MCF 10A (cell line): ENCODE measurements around the gene HACD1. TPM values are rescaled to one million over a fixed set of nuclear protein-coding genes. Genes with fewer than 3 reads are reported as not detected.

ENCODE experiments used
- BruUV-seq: library from RNA; stranded (reverse); fragments of 400-500 nt; replicated peaks from 2 replicates; lab custom pipeline; 2021; lab: Mats Ljungman, UMichigan
- CTCF ChIA-PET: fragments of 300-600 bp; sonication (Branson Sonifier 250); formaldehyde crosslinking; extraction: SDS; loops from one replicate; lab custom pipeline; 2021; ENCODE audit warnings: antibody characterized with exemption, inconsistent platforms; lab: Yijun Ruan, JAX
- POLR2A ChIA-PET: fragments of 300-600, 350-650 bp; sonication (Branson Sonifier 250); formaldehyde crosslinking; extraction: SDS; loops from one replicate; lab custom pipeline; 2020; ENCODE audit warnings: antibody characterized with exemption, inconsistent platforms; lab: Yijun Ruan, JAX
- DNase-seq: peaks from one replicate; pipeline ENCODE4 v3.0.0-alpha.2; 2018; ENCODE audit not compliant: unreplicated experiment
- H3K27ac Mint-ChIP-seq: one replicate; pipeline ENCODE4 v1.8.0; 2022; ENCODE audit warnings: mild to moderate bottlenecking, low read depth, mixed read lengths; ENCODE audit not compliant: unreplicated experiment
- H3K27me3 Mint-ChIP-seq: one replicate; pipeline ENCODE4 v1.8.0; 2022; ENCODE audit warnings: mixed read lengths; ENCODE audit not compliant: insufficient read depth, unreplicated experiment
- H3K36me3 Mint-ChIP-seq: one replicate; pipeline ENCODE4 v1.8.0; 2022; ENCODE audit warnings: mild to moderate bottlenecking, moderate library complexity, mixed read lengths; ENCODE audit not compliant: insufficient read depth, unreplicated experiment
- H3K4me1 Mint-ChIP-seq: one replicate; pipeline ENCODE4 v1.8.0; 2022; ENCODE audit warnings: mixed read lengths; ENCODE audit not compliant: insufficient read depth, unreplicated experiment
- H3K4me3 Mint-ChIP-seq: one replicate; pipeline ENCODE4 v1.8.0; 2022; ENCODE audit warnings: mild to moderate bottlenecking, moderate library complexity, mixed read lengths; ENCODE audit not compliant: unreplicated experiment
- H3K9me3 Mint-ChIP-seq: one replicate; pipeline ENCODE4 v1.8.0; 2022; ENCODE audit warnings: mixed read lengths; ENCODE audit not compliant: unreplicated experiment
- CTCF ChIP-seq: fragments of 200-600 bp; IDR thresholded peaks from one replicate; pipeline ENCODE4 v1.8.0; 2022; ENCODE audit warnings: antibody characterized with exemption, mild to moderate bottlenecking; ENCODE audit not compliant: unreplicated experiment
- intact Hi-C: fragments of 100-400 bp; cut with micrococcal nuclease; formaldehyde crosslinking; loops from 2 replicates; pipeline ENCODE4 v1.14.1; 2022
- total RNA-seq: library from RNA; stranded (reverse); gene quantifications from 2 replicates; pipeline ENCODE4 v1.2.3, GENCODE V29; 2022

The HACD1 gene
- total RNA-seq, 1 experiment from 2014 or later = 34.2 TPM

DNA sequence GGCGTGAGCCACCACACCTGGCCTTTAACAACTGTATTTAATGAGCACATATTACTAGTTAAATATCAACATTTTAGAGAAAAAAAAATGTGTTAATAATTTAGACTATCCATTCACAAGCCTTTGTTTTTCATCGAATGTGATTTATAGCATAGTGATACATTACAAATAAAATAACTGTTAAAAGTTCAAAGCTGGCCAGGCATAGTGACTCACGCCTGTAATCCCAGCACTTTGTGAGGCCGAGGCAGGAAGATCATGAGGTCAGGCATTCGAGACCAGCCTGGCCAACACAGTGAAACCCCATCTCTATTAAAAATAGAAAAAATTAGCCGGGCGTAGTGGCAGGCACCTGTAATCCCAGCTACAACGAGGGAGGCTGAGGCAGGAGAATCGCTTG is 72.7 kb downstream of the HACD1 start:
- H3K36me3 Mint-ChIP-seq = no peaks in the 10 kb centered on the region
- no peaks in the 10 kb centered on the region for H3K4me1 Mint-ChIP-seq
- H3K9me3 Mint-ChIP-seq = no peaks in the 10 kb centered on the region
- H3K27me3 Mint-ChIP-seq = no peaks in the 10 kb centered on the region
- ChIA-PET CTCF (no interaction called here), POLR2A (no interaction called here)
- no TSS peak for BruUV-seq
- intact Hi-C loops = no loop called here
- no peak overlapping the region for H3K4me3 Mint-ChIP-seq
- DNase-seq = no peak
- H3K27ac Mint-ChIP-seq = no peak overlapping the region
- TF ChIP-seq CTCF = no peak

Other genes with a start within 250 kb of the HACD1 start
- 0.19 and 0.52 TPM in 2 replicates for gene ST8SIA6, start 162.8 kb downstream of the HACD1 start, total RNA-seq
- gene STAM, start 26.8 kb upstream of the HACD1 start, total RNA-seq = 35.4 and 55.5 TPM in 2 replicates
- 0.09 and 0.37 TPM in 2 replicates for gene TMEM236, start 134.8 kb upstream of the HACD1 start, total RNA-seq
- gene MRC1, start 192.0 kb upstream of the HACD1 start, total RNA-seq = 0.05 TPM in 1 of 2 replicates, not detected in the other